GM12892 (cell line): ENCODE data around the gene LSM14A.

Source experiments
- POLR2A ChIP-seq: IDR thresholded peaks from 2 replicates; pipeline ENCODE4 v1.6.1; 2011; ENCODE audit warnings: low read depth, low read length, control low read depth
- POLR2AphosphoS5 ChIP-seq: IDR thresholded peaks from 2 replicates; pipeline ENCODE4 v1.6.1; 2011; ENCODE audit warnings: low read depth, low read length, control low read depth
- TAF1 ChIP-seq: IDR thresholded peaks from 2 replicates; pipeline ENCODE4 v1.6.1; 2011; ENCODE audit warnings: low read depth, mild to moderate bottlenecking, control low read depth, low read length, borderline replicate concordance

- TF ChIP-seq POLR2A (no peak), TAF1 (no peak), POLR2AphosphoS5 (no peak)
Measured at GRCh38 chr19:34273121-34273520, 100.8 kb downstream of the LSM14A start.
